Esophagus squamous epithelium (tissue), 5 donors: ENCODE data around the gene ATP6V0C. TPM values are rescaled to one million over a fixed set of nuclear protein-coding genes. Genes with fewer than 3 reads are reported as not detected.
A peak's percentile ranks its signal among the peaks of the same experiment; 100 is the strongest.

Source experiments
- DNase-seq: peaks from one replicate; lab custom pipeline; 2025; lab: John Stamatoyannopoulos, UW
- H3K27ac ChIP-seq, 4 donors: fragments of 200-600 bp; sonication (generic); one replicate each; pipeline ENCODE4 v1.5.1; 2016 to 2019; ENCODE audit warnings: mild to moderate bottlenecking in 1 of 4
- H3K27me3 ChIP-seq, 4 donors: fragments of 200-600 bp; sonication (generic); 1 replicate in 3 of 4; 2 replicates in 1 of 4; pipeline versions ENCODE4 v1.5.1 to v1.6.0; 2017 to 2021; ENCODE audit warnings: antibody characterized with exemption in 1 of 4
- H3K36me3 ChIP-seq, 3 donors: fragments of 200-600 bp; sonication (generic); one replicate each; pipeline ENCODE4 v1.5.1; 2016 to 2019
- H3K4me1 ChIP-seq, 3 donors: fragments of 200-600 bp; sonication (generic); one replicate each; pipeline ENCODE4 v1.5.1; 2017 to 2019
- H3K4me3 ChIP-seq, 4 donors: fragments of 200-600 bp; sonication (generic); 1 replicate in 3 of 4; 2 replicates in 1 of 4; pipeline ENCODE4 v1.5.1; 2016 to 2019; ENCODE audit warnings: mild to moderate bottlenecking in 2 of 4, moderate library complexity in 1 of 4
- H3K9me3 ChIP-seq, 3 donors: fragments of 200-600 bp; sonication (generic); one replicate each; pipeline ENCODE4 v1.5.1; 2016 to 2019
- CTCF ChIP-seq, 6 experiments: fragments of 450-650 bp in 4 of 6; fragments of 200-600 bp in 2 of 6; sonication (generic) in 2 of 6; IDR thresholded peaks; one replicate each; pipeline ENCODE4 v1.5.1; 2016 to 2019; ENCODE audit warnings: antibody characterized with exemption in 6 of 6, mild to moderate bottlenecking in 4 of 6, moderate library complexity in 4 of 6
- POLR2A ChIP-seq, 4 donors: fragments of 450-650 bp; IDR thresholded peaks; one replicate each; pipeline ENCODE4 v1.6.1; 2017; ENCODE audit warnings: antibody characterized with exemption in 4 of 4, mild to moderate bottlenecking in 4 of 4, moderate library complexity in 3 of 4
- WGBS, 2 donors: methylation state at CpG; one replicate each; pipeline ENCODE4 v1.1.5; 2018; 5-methylcytosine and 5-hydroxymethylcytosine counted together
- intact Hi-C: fragments of 100-400 bp; cut with DNase I; formaldehyde crosslinking; loops from one replicate; pipeline ENCODE4 v1.15.0; 2022
- total RNA-seq, 4 donors: library from RNA; depleted of rRNA; stranded (reverse); fragments of >200 nt; gene quantifications; one replicate each; pipeline ENCODE4 v1.1.0, GENCODE V29; 2016
- donor health status: DM: yes; HTN: yes; CAD: no.

ATP6V0C gene
- total RNA-seq, 4 donors from 2014 or later = 70.8 to 196 (median 125) TPM

- H3K27ac ChIP-seq = no peak overlapping the region
- H3K9me3 ChIP-seq = no peaks in the 10 kb centered on the region
- TF ChIP-seq CTCF (IDR thresholded peaks at IDR 0.05) (no peak), POLR2A (IDR thresholded peaks at IDR 0.05) (no peak)
- H3K4me1 ChIP-seq = peaks cover 12 to 31% (median 13%) of the 10 kb centered on the region in 3 donors
- no peaks in the 10 kb centered on the region for H3K36me3 ChIP-seq
- no peak overlapping the region for H3K4me3 ChIP-seq
- 89 to 90% methylated on average over 12 to 13 of the region's 14 CpGs for WGBS, 2 donors
- H3K27me3 ChIP-seq = no peaks in the 10 kb centered on the region
- DNase-seq = no peak
- intact Hi-C loops = no loop called here
Observed at GRCh38 chr16:2505695-2506094, 8.1 kb upstream of the ATP6V0C start.

GRCh38 chr16:2507052-2507659 is 6.6 kb upstream of the ATP6V0C start:
- peak overlapping the region in 3 of 4 donors; percentile 39 to 68 (median 55) for H3K27ac ChIP-seq
- WGBS, 2 donors = 59 to 71% methylated on average over 9 to 12 of the region's 14 CpGs
- H3K9me3 ChIP-seq = no peaks in the 10 kb centered on the region
- H3K4me3 ChIP-seq = no peak overlapping the region
- peak in 1 of 4 donors; percentile 42 for TF ChIP-seq POLR2A (IDR thresholded peaks at IDR 0.05)
- no peak for TF ChIP-seq CTCF (IDR thresholded peaks at IDR 0.05)
- peaks cover 3 to 28% (median 9%) of the 10 kb centered on the region in 3 donors for H3K4me1 ChIP-seq
- H3K27me3 ChIP-seq = no peaks in the 10 kb centered on the region
- no peak for DNase-seq
- intact Hi-C loops = no loop called here
- no peaks in the 10 kb centered on the region for H3K36me3 ChIP-seq

GRCh38 chr16:2507665-2508064 is 6.1 kb upstream of the ATP6V0C start:
- WGBS, 2 donors = 74 to 92% methylated on average over 3 to 5 of the region's 11 CpGs
- Histone ChIP-seq H3K4me3 (no peak overlapping the region), H3K27me3 (no peaks in the 10 kb centered on the region), H3K36me3 (no peaks in the 10 kb centered on the region), H3K9me3 (no peaks in the 10 kb centered on the region), H3K4me1 (peaks cover 3 to 28% (median 6%) of the 10 kb centered on the region in 3 donors), H3K27ac (peak overlapping the region in 3 of 4 donors; percentile 39 to 68 (median 55))
- intact Hi-C loops = no loop called here
- no peak for DNase-seq
- no peak for TF ChIP-seq CTCF (IDR thresholded peaks at IDR 0.05)
- TF ChIP-seq POLR2A (IDR thresholded peaks at IDR 0.05) = no peak

GRCh38 chr16:2508722-2509400 is 4.9 kb upstream of the ATP6V0C start:
- TF ChIP-seq POLR2A (IDR thresholded peaks at IDR 0.05) (no peak), CTCF (IDR thresholded peaks at IDR 0.05) (no peak)
- no peak overlapping the region for H3K4me3 ChIP-seq
- 77 to 87% methylated on average over 5 to 17 of the region's 18 CpGs for WGBS, 2 donors
- no peaks in the 10 kb centered on the region for H3K36me3 ChIP-seq
- intact Hi-C loops = no loop called here
- no peak for DNase-seq
- peak overlapping the region in 1 of 4 donors; percentile 68 for H3K27ac ChIP-seq
- H3K27me3 ChIP-seq = no peaks in the 10 kb centered on the region
- H3K4me1 ChIP-seq = peaks cover 10 to 29% (median 11%) of the 10 kb centered on the region in 3 donors
- H3K9me3 ChIP-seq = no peaks in the 10 kb centered on the region

GRCh38 chr16:2511128-2511800 is 2.5 kb upstream of the ATP6V0C start:
- Histone ChIP-seq H3K27me3 (no peaks in the 10 kb centered on the region), H3K36me3 (no peaks in the 10 kb centered on the region), H3K4me3 (no peak overlapping the region), H3K27ac (no peak overlapping the region), H3K4me1 (peaks cover 22 to 45% (median 24%) of the 10 kb centered on the region in 3 donors), H3K9me3 (no peaks in the 10 kb centered on the region)
- DNase-seq = no peak
- TF ChIP-seq POLR2A (IDR thresholded peaks at IDR 0.05) (no peak), CTCF (IDR thresholded peaks at IDR 0.05) (no peak)
- intact Hi-C loops = no loop called here
- 39 to 51% methylated on average over 15 to 23 of the region's 24 CpGs for WGBS, 2 donors
